Measurements from ENCODE around the gene GALNT10. TPM values are rescaled to one million over a fixed set of nuclear protein-coding genes. Genes with fewer than 3 reads are reported as not detected.

Gene GALNT10
- total RNA-seq, 1 experiment from 2014 or later, result 23.4 TPM

DNA sequence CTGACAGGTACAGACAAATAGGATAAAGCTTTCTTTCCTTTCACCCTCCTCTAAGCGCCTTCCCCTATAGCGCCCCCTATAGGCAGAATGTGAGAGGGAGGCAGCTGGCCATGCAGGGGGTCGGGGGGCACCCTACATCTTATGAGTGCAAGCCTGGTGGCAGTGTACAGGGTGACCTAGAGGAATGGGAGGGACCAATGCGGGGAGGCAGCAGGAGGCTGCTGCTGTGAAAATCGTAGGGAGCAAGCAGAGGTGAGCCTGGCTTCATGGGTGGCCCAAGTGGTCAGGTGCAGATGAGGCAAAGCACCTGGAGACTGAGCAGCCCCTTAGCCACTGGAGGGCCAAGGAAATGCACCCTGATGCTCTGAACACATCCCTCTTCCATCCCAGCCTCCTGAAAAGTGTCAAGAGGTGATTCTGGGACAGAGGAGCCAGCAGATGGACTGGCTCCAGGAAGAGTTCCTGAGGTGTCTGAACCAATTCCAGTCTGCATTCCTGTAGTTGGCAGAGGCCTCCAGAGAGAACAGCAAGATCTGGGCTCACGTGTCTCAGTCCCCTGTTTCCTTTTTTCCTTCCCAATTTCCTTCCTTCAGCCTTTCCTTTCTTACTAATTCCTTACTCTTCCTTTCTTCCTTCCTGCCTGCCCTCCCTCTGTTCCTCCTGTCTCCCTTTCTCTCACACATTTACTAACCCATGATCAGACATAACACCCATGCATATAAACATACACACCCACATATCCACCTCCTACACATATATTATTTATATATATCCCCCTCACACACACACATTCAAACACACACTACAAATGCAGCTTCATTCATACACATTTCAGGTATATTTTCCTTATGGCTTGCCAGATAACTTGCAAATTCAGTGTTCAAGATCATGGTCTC is 32.8 kb upstream of the GALNT10 start:
- Histone ChIP-seq H3K9me3 (no peaks in the 10 kb centered on the region), H3K4me3 (ENCODE audit: low read depth, low read length) (no peak overlapping the region), H3K36me3 (ENCODE audit: control insufficient read depth, insufficient read depth, low read length) (no peaks in the 10 kb centered on the region), H3K4me1 (no peaks in the 10 kb centered on the region), H3K27me3 (replicated peaks; ENCODE audit: control insufficient read depth, insufficient read depth, low read length) (no peaks in the 10 kb centered on the region)
- ChIA-PET POLR2A (no interaction called here), CTCF (interaction anchor here (0.6 kb wide), 2 partner anchors 10 to 129 kb away, joined by 3 read pairs; no protein-coding TSS in a partner anchor)
- Mint-ChIP-seq H3K27me3 (ENCODE audit: insufficient read depth, unreplicated experiment) (peaks cover 25% of the 10 kb centered on the region), H3K4me3 (ENCODE audit: unreplicated experiment) (no peak overlapping the region), H3K9me3 (ENCODE audit: unreplicated experiment) (no peaks in the 10 kb centered on the region), H3K36me3 (ENCODE audit: insufficient read depth, unreplicated experiment) (no peaks in the 10 kb centered on the region), H3K4me1 (ENCODE audit: low read depth, unreplicated experiment) (no peaks in the 10 kb centered on the region), H3K27ac (ENCODE audit: unreplicated experiment) (no peak overlapping the region)
- peak in 1 of 2 experiments; percentile 11 for DNase-seq
- TF ChIP-seq, protein P1, sequence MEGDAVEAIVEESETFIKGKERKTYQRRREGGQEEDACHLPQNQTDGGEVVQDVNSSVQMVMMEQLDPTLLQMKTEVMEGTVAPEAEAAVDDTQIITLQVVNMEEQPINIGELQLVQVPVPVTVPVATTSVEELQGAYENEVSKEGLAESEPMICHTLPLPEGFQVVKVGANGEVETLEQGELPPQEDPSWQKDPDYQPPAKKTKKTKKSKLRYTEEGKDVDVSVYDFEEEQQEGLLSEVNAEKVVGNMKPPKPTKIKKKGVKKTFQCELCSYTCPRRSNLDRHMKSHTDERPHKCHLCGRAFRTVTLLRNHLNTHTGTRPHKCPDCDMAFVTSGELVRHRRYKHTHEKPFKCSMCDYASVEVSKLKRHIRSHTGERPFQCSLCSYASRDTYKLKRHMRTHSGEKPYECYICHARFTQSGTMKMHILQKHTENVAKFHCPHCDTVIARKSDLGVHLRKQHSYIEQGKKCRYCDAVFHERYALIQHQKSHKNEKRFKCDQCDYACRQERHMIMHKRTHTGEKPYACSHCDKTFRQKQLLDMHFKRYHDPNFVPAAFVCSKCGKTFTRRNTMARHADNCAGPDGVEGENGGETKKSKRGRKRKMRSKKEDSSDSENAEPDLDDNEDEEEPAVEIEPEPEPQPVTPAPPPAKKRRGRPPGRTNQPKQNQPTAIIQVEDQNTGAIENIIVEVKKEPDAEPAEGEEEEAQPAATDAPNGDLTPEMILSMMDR (IDR thresholded peaks at IDR 0.05; ENCODE audit: insufficient read depth in 1 of 2, low read depth in 1 of 2, low read length in 1 of 2, severe bottlenecking in 1 of 2, unreplicated experiment in 1 of 2), result peak; percentile 41 to 63
- BruUV-seq (replicated peaks), result no TSS peak
- intact Hi-C loops (cut with micrococcal nuclease; ENCODE audit: unreplicated experiment), result no loop called here

DNA sequence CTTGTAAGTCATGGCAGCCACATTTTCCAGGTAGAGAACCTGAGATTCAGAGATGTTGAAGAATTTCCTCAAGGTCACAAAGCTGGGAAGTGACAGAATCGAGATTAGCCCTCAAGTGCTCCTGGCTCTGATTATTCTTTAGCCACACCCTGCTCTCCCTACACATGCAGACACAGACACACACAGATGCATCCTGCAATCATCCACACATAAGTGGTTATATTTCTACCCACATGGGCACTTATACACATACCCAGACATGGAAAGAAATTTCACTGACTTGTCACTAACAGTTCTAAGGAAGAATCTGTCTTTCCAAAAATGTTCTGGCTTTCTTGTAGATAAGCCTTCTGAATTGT is 32.2 kb upstream of the GALNT10 start:
- Mint-ChIP-seq H3K27me3 (ENCODE audit: insufficient read depth, unreplicated experiment) (peaks cover 25% of the 10 kb centered on the region), H3K27ac (ENCODE audit: unreplicated experiment) (no peak overlapping the region), H3K4me1 (ENCODE audit: low read depth, unreplicated experiment) (no peaks in the 10 kb centered on the region), H3K4me3 (ENCODE audit: unreplicated experiment) (no peak overlapping the region), H3K9me3 (ENCODE audit: unreplicated experiment) (no peaks in the 10 kb centered on the region), H3K36me3 (ENCODE audit: insufficient read depth, unreplicated experiment) (no peaks in the 10 kb centered on the region)
- intact Hi-C loops (cut with micrococcal nuclease; ENCODE audit: unreplicated experiment), result no loop called here
- H3K4me3 ChIP-seq (ENCODE audit: low read depth, low read length), result no peak overlapping the region
- BruUV-seq (replicated peaks), result no TSS peak
- POLR2A ChIA-PET, result no interaction called here
- no peaks in the 10 kb centered on the region for H3K36me3 ChIP-seq (ENCODE audit: control insufficient read depth, insufficient read depth, low read length)
- CTCF ChIA-PET, result no interaction called here
- no peak for DNase-seq
- TF ChIP-seq, protein P1 (IDR thresholded peaks at IDR 0.05; ENCODE audit: insufficient read depth in 1 of 2, low read depth in 1 of 2, low read length in 1 of 2, severe bottlenecking in 1 of 2, unreplicated experiment in 1 of 2), result no peak
- no peaks in the 10 kb centered on the region for H3K9me3 ChIP-seq
- no peaks in the 10 kb centered on the region for H3K27me3 ChIP-seq (replicated peaks; ENCODE audit: control insufficient read depth, insufficient read depth, low read length)
- H3K4me1 ChIP-seq, result no peaks in the 10 kb centered on the region

DNA sequence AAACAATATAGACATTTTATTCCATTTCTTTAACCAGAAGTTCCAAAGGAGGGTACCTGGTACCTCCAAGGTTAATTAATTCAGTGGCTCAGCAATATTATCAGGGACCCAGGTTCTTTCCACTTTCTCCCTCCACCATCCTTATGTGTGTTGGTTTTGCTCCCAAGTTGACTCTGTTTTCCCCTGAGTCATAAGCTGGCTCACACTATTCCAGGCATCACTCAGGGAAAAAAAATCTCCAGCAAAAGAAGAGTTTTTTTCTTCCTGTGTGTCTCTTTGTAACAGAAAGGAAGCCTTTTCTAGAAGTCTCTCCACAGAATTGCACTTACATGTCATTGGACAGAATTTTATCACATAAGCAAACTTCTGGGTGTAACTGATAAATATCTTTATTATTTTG is 31.2 kb upstream of the GALNT10 start:
- Histone ChIP-seq H3K4me3 (ENCODE audit: low read depth, low read length) (no peak overlapping the region), H3K36me3 (ENCODE audit: control insufficient read depth, insufficient read depth, low read length) (no peaks in the 10 kb centered on the region), H3K4me1 (no peaks in the 10 kb centered on the region), H3K9me3 (no peaks in the 10 kb centered on the region), H3K27me3 (replicated peaks; ENCODE audit: control insufficient read depth, insufficient read depth, low read length) (no peaks in the 10 kb centered on the region)
- no peaks in the 10 kb centered on the region for H3K36me3 Mint-ChIP-seq (ENCODE audit: insufficient read depth, unreplicated experiment)
- H3K27ac Mint-ChIP-seq (ENCODE audit: unreplicated experiment), result no peak overlapping the region
- ChIA-PET CTCF (no interaction called here), POLR2A (no interaction called here)
- H3K27me3 Mint-ChIP-seq (ENCODE audit: insufficient read depth, unreplicated experiment), result peaks cover 25% of the 10 kb centered on the region
- no peak for DNase-seq
- H3K9me3 Mint-ChIP-seq (ENCODE audit: unreplicated experiment), result no peaks in the 10 kb centered on the region
- intact Hi-C loops (cut with micrococcal nuclease; ENCODE audit: unreplicated experiment), result no loop called here
- no peaks in the 10 kb centered on the region for H3K4me1 Mint-ChIP-seq (ENCODE audit: low read depth, unreplicated experiment)
- no TSS peak for BruUV-seq (replicated peaks)
- no peak overlapping the region for H3K4me3 Mint-ChIP-seq (ENCODE audit: unreplicated experiment)
- TF ChIP-seq, protein P1 (IDR thresholded peaks at IDR 0.05; ENCODE audit: insufficient read depth in 1 of 2, low read depth in 1 of 2, low read length in 1 of 2, severe bottlenecking in 1 of 2, unreplicated experiment in 1 of 2), result no peak
